GM18507 (cell line): ENCODE data around the gene IGFN1.

Source experiments
- DNase-seq: peaks from one replicate; pipeline ENCODE4 v3.0.0; 2011; ENCODE audit warnings: low read depth; ENCODE audit not compliant: insufficient read length; ENCODE audit errors: extremely low spot score
- FAIRE-seq: peaks from 2 replicates; lab custom pipeline; 2011; peaks lifted over from hg19 to GRCh38; lab: Jason Lieb, UNC

The IGFN1 gene

GRCh38 chr1:201259476-201260235, 69.0 kb downstream of the IGFN1 start:
- FAIRE-seq (no peak), DNase-seq (no peak)

GRCh38 chr1:201260236-201260590, 69.6 kb downstream of the IGFN1 start:
- FAIRE-seq (no peak), DNase-seq (no peak)

DNA sequence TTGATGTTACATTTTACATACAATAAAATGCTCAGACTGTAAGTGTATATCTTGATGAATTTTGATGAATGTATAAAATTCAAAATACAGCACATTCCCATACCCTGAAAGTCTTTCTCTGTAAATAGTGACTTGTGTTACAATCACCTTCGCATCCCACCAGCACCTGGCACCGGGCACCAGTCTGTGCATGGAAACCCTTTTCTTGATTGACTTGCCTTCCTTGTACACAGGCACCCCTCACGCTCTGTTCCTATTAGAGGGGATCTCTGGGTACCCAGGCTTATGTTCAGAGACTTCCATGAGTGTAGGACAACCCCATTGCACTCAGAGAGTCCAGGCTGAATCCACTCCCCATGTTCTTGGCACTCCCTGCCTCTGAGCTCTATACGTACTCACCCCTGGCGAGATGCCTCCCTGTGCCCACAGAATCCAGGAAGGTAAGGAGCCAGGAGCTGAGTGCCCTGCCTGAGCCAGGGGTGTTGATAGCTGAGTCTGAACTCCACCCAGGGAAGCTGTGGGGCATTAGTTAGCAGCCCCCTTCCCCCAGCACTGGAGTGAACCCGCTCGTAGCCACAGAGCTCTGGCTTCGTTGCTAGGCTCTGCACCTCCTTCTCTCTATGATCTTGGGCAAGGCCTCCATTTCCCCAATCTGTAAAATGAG, 70.2 kb downstream of the IGFN1 start:
- no peak for DNase-seq
- FAIRE-seq: no peak

- FAIRE-seq: no peak
- DNase-seq: no peak
Measured at GRCh38 chr1:201261771-201262547, 71.3 kb downstream of the IGFN1 start.

DNA sequence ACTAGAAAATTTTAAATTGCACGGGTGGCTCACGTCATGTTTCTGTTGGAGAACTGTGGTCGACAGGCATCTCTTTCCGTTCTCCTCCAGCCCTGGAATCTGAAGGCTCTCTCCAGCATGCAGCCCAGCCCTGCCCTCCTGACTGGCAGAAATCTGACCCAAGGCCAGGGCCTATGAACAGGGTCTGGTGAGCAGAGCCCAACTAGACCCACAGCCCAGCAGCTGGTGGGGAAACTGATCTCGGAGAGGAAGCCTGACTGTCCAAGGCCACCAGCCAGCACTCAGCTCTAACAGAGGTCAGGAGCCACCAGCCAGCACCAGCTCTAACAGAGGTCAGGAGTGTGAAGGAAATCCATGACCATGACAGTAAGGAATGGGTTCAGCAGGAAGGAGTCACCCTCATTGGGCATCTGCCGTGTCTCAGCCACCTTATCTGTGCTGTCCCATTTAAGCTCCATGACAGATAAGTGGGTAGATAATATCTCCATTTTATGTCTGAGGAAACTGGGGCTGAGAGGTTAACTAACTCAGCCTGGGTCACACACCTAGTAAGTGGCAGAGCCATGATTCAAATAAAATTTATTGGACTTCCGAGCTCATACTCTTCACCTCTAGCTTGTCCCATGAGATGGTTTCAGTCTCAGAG, 72.5 kb downstream of the IGFN1 start:
- DNase-seq (no peak), FAIRE-seq (no peak)

GRCh38 chr1:201264072-201264471, 73.4 kb downstream of the IGFN1 start:
- no peak for FAIRE-seq
- DNase-seq: no peak

- FAIRE-seq (no peak), DNase-seq (no peak)
Measured at GRCh38 chr1:201264554-201264953, 73.9 kb downstream of the IGFN1 start.

GRCh38 chr1:201265756-201266155, 75.1 kb downstream of the IGFN1 start:
- no peak for DNase-seq

GRCh38 chr1:201266276-201266675, 75.7 kb downstream of the IGFN1 start:
- DNase-seq (no peak), FAIRE-seq (no peak)

More at GRCh38 chr1:201265756-201266155, 75.1 kb downstream of the IGFN1 start:
- FAIRE-seq: no peak

- no peak for DNase-seq
- no peak for FAIRE-seq
Measured at GRCh38 chr1:201266774-201267173, 76.2 kb downstream of the IGFN1 start.

GRCh38 chr1:201267481-201268229, 77.0 kb downstream of the IGFN1 start:
- DNase-seq (no peak), FAIRE-seq (no peak)

GRCh38 chr1:201268604-201269151, 78.1 kb downstream of the IGFN1 start:
- no peak for FAIRE-seq
- DNase-seq: no peak

GRCh38 chr1:201269281-201269680, 78.7 kb downstream of the IGFN1 start:
- FAIRE-seq: no peak
- no peak for DNase-seq

DNA sequence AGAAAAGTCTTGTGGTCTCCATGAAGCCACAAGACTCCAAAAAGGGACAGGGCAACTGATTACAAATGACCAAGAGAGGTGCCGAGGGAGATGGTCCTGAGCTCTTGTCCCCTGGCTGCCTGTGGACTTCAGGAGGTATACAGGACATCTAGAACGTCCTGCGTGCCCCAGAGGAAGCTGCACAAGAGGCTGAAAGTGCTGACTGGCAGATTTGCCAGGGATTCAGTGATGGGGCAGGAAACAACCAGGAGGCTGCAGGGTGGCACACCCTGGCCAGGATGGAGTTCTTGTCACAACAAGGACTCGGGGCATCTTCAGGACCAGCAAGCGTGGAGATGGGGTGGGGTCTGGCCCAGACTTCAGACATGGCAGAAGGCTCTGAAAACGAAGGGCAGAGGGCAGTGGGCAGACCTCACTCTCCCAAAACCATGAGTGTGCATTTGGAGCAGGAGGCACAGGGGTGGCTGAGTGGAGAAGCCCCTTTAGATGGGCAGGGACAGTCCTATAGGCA, 79.3 kb downstream of the IGFN1 start:
- DNase-seq: no peak
- no peak for FAIRE-seq

DNA sequence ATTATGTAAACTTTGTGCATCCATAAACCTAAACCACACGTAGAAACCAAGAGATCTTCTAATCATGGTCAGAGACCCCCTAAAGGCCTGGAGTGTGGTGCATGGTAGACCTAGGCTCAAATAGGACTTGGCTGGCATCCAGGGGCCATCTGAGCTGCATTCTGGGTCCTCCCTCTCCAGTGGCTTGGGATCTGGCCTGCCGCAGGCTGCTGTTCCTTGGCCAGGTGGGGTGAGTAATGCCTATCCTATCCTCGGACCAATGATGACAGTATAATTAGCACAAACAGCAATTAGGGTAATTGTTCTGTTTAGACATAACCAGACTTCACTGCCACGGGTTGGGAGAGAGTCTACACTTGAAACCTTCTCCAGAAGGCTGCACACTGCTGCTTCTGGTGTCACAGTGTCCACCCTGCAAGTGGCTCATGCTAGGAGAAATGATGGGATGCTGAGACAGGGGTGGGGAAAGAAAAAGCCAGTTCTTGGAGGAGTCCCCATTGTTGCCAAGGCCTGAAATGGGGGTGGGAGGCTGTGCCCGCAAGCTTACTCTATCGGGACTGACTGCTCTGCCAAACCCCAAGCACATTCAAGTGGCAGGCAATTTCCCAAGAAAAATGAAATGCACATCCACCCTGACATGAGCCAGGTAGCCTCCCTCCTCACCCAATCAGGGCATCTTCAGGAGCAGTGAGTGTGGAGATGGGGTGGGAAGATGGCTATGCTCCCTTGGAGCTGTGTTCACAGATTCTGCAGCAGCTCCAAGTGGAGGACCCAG, 80.2 kb downstream of the IGFN1 start:
- DNase-seq (no peak), FAIRE-seq (no peak)

GRCh38 chr1:201272799-201273198, 82.2 kb downstream of the IGFN1 start:
- FAIRE-seq (no peak), DNase-seq (no peak)

- FAIRE-seq (no peak), DNase-seq (no peak)
Measured at GRCh38 chr1:201274616-201275252, 84.1 kb downstream of the IGFN1 start.

GRCh38 chr1:201275253-201275666, 84.6 kb downstream of the IGFN1 start:
- DNase-seq: no peak
- FAIRE-seq: no peak
